ENCODE results near the gene FAM168B.

GRCh38 chr2:131077182-131077846 lies 15.9 kb downstream of the FAM168B start:
- TF ChIP-seq CTCF (conservative IDR thresholded peaks at IDR 0.05) (no peak), EZH2 (IDR thresholded peaks at IDR 0.05; ENCODE audit: low read depth) (no peak)
